Fibroblast of peridontal ligament (primary cell): ENCODE measurements around the gene ALPG.
"Not testable (repeated sequence)": the region's sequence is repeated elsewhere in the genome, so short reads cannot be mapped to it uniquely, and the experiment has no call there.

ENCODE experiments used
- DNase-seq: peaks from one replicate; pipeline ENCODE4 v3.0.0-alpha.2; 2010; ENCODE audit errors: extremely low read depth

ALPG gene

GRCh38 chr2:232419245-232420072 is 12.8 kb downstream of the ALPG start:
- no peak for DNase-seq

DNA sequence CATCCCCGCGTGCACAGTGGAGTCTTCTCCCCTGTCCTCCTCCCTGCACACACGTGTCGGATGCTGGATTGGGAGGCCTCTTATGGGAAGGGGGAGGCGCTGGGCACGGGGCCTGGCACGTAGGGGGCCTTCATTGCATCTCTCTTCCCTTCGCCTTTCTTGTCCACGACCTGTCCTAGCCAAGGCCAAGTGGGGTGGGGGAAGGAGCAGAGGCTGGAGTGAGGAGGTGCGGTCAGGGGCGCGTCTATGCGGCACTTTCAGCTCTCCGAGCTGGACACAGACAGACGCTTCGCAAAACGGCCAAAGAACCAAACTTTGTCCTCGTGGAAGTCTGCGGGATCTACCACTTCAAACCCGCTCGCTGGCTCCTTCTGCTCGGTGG is 13.4 kb downstream of the ALPG start:
- DNase-seq, result no peak

DNA sequence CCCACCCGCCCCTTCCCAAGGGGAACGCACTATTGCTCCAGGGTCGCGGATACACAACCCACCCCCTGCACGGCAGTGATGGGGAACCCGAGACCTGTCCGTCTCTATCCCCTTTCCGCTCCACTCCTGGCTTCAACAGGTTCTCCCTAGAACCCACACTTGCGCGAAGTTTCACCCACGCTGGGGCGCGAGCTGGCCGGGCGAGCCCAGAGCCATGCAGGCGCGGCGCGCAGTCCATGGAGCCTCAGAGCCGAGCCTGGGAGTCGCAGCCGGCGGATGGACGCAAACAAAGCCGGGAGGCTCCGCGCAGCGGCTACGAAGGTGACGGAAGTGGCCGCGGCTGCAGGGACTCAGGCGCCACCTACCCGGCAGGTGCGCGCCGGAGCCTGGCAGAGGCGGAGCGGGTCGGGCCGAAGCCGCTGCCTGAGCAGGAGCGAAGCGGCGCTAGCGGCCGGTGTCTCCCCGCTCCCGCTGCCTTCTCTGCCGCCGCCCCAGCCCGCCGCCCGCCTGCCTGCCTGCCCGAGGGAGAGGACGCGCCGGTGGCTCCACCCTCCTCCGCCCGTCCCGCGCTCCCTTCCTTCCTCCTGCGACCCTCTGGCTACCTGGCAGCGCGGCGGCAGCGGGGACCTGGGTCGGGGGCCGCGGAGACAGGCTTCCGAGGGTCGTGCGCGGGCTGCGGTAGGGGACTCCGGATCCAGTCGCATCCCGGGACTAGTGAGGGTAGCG is 14.0 kb downstream of the ALPG start:
- DNase-seq, result no peak

DNA sequence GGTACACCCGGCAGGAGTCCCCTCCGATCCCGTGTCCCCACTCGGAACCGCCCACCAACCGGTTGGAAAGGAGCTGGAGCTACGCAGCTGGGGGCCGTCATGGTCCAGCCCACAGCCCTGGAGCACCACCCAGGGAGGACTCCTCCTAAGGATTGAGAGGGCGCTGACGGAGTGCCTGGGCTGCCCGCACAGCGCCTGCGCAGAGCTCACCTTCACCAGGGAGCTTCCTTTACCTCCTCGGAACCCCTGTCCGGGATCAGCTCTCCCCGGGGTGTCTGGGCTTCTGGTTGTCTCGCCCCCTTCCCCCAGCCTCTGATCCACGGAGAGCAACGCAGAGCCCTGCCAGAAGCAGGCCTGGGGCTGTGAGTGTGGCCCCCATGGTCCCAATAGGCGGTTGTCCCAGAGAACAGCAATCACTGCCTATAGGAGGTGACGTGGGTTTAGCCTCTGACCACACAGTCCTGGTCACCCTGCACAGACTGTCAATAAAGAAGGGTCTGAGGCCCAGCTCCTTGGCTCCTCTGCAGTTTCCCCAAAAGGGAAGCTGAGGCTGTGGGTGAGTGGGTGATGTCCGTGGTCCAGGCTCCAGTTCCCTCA is 14.6 kb downstream of the ALPG start:
- no peak for DNase-seq

DNA sequence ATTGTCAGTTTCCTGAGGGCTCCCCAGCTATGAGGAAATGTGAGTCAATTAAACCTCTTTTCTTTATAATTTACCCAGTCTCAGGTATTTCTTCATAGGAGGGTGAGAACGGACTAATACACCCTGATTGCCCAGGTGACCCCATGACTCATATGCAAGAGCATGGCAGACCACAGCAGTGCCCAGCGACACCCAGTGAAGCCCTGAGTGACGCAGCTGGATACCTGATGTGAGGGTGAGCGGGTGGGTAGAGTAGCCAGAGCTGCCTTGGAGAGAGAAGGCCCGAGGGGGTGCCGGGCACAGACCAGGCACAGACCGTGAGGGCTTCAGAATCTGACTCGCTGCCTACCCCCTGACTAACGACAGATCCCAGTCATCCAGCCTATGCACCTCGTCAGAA is 15.4 kb downstream of the ALPG start:
- DNase-seq, result no peak

DNA sequence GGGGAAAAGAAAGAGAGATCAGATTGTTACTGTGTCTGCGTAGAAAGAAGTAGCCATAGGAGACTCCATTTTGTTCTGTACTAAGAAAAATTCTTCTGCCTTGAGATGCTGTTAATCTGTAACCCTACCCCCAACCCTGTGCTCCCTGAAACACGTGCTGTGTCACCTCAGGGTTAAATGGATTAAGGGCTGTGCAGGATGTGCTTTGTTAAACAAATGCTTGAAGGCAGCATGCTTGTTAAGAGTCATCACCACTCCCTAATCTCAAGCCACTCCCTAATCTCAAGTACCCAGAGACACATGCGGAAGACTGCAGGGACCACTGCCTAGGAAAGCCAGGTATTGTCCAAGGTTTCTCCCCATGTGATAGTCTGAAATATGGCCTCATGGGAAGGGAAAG is 16.4 kb downstream of the ALPG start:
- DNase-seq, result not testable (repeated sequence)

DNA sequence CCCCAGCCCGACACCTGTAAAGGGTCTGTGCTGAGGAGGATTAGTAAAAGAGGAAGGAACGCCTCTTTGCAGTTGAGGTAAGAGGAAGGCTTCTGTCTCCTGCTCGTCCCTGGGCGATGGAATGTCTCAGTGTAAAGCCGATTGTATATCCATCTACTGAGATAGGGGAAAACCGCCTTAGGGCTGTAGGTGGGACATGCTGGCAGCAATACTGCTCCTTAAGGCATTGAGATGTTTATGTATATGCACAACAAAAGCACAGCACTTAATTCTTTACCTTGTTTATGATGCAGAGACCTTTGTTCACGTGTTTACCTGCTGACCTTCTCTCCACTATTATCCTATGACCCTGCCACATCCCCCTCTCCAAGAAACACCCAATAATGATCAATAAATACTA is 16.8 kb downstream of the ALPG start:
- DNase-seq, result not testable (repeated sequence)

- no peak for DNase-seq
Measured at GRCh38 chr2:232431705-232432590, 25.3 kb downstream of the ALPG start.

DNA sequence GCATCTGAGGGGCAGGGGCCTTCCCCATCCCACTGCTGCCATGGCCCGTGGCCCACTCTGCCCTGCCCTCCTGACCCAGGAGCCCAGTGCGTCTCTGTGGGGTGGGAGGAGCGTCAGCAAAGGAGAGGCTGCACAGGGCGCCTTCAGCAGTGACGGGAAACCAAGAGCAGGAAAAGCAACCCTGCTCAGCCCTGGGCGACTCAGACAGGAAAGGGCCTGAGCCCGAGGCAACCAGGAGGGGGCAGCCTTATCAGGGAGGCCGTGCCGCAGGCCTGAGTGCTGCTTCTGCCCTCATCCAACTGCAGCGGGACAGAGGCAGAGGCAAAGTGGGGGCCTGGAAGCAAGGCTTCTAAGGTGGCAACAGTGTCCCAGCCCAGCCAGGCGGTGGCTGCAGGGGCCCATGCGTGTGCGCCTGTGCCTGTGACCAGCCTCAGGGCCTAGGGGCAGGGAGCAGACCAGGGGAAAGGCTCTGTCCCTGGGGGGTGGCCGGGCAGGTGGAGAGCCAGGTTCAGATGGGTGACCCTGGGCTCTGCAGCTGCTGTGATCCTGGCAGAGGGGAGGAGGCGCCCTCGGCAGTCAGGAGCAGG is 26.0 kb downstream of the ALPG start:
- DNase-seq, result no peak

GRCh38 chr2:232433622-232434021 is 27.0 kb downstream of the ALPG start:
- DNase-seq, result not testable (repeated sequence)

DNA sequence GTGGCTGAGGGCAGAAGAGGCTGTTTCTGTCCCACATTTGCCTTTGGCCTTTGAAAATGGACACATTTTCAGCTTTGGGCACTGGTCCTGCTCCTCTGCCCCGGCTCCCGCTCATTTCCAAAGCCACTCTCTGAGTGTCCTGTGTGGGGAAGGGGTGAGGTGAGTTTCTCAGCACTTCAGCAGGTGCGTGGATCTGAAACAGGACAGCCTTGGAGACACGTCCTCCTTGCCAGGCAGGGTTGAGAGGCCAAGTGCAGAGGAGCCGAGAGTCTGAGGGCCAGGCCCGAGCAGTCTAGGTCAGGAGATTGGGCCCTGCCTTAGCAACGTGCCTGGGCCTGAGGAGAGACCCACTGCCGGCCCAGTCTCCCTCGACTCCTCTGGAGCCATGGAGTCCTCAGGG is 27.4 kb downstream of the ALPG start:
- DNase-seq, result no peak

DNA sequence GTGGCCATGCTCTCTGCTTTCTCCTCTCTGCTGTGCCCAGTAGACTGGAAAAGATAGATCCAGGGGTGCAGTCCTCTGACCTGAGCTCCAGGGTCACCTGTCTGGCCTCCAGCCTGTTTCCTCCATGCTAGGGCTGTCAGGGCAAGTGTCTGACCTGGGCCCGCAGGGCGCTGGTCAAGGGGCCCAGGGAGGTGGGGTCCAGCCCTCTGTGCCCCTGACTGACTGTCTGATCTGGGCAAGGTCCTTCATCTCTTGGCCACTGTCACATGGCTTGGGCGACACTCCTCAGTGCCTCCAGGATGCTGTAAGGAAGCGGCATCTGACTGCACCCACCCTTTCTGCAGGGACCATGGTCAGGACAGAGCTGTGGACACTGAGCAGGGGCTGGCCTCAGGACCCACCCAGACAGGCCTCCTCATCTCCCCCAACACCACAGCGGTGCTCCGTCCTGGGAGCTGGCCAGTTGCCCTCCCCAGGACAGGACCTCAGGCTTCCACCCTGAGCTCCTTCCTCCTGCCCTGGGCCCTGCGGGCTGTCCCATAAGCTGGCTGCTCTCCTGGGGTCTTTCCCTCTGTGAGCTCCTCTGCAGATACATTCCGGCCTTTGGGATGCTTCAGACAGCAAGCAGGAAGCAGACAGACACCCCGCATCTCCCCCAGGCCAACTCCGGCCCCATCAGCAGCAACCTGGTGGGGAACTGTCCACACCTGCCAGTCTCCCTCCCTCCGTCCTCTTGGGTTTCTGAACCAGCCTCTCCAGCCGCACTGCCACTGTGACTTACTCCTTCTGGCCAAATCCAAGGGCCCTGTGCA is 28.1 kb downstream of the ALPG start:
- DNase-seq, result no peak

DNA sequence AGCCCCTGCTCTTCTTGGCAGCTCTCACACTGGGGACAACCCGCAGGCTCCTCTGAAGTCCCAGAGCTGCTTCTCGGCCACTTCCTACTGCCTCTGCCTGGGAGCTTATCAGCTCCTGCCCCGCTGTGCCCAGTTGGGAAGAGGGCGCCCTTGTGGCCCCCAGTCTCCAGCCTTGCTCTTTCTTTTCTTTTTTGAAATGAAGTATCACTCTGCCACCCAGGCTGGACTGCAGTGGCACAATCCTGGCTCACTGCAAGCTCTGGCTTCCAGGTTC is 28.7 kb downstream of the ALPG start:
- DNase-seq, result no peak

GRCh38 chr2:232435805-232436204 is 29.2 kb downstream of the ALPG start:
- no peak for DNase-seq

DNA sequence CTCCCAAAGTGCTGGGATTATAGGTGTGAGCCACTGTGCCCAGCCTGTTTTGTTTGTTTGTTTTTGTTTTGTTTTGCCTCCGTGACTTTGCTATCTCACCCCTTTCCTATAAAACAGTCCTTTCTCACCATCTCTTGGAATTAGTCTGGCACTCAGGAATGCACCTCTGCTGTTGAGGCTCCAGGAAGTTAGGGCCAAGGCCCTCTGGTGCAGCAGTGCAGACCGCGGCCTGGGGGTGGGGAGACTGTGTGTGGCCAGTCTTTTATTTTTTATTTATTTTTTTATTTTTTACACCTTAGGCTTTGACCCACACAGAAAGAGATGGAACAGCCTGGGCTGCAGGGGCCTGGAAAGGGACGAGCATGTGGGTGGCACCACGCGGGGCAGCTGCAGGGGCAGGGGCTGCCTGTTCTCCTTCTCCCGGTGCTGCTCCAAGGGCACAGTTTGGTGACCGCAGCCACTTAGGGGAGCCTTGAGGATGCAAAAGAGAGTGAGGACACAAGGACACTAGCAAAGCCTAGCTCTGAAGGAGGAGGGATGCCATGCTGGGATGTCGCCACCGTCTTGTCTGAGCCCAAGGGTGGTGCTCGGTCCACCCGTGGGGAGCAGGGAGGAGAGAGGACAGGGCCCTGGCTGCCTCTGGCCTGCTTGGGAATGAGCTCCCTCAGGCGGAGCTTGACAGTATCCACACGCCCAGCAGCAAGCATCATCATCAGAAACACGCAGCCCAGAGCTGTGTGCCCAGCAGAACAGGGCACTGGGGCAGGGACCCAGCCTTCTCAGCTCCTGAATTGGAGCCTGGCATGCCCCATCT is 29.9 kb downstream of the ALPG start:
- no peak for DNase-seq

- no peak for DNase-seq
Measured at GRCh38 chr2:232437195-232437571, 30.5 kb downstream of the ALPG start.

DNA sequence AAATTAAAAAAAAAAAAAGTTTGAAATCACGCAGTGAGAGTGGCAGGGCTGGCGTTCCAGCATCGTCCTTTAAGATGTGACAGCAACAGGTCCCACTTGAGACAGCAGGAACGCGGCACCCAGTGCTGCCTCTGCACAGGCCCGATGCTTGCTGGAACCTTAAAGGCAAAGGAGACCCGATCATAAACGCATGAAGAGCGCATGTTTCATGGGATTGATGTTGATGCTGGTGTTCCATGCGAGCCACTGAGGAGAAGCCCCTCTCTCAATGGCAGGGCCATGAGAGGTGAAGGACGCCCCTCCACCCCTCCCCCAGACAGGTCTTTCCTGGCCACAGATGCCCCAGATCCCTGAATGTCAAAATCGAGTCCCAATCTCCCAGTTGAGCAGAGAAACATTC is 31.4 kb downstream of the ALPG start:
- DNase-seq, result no peak

DNA sequence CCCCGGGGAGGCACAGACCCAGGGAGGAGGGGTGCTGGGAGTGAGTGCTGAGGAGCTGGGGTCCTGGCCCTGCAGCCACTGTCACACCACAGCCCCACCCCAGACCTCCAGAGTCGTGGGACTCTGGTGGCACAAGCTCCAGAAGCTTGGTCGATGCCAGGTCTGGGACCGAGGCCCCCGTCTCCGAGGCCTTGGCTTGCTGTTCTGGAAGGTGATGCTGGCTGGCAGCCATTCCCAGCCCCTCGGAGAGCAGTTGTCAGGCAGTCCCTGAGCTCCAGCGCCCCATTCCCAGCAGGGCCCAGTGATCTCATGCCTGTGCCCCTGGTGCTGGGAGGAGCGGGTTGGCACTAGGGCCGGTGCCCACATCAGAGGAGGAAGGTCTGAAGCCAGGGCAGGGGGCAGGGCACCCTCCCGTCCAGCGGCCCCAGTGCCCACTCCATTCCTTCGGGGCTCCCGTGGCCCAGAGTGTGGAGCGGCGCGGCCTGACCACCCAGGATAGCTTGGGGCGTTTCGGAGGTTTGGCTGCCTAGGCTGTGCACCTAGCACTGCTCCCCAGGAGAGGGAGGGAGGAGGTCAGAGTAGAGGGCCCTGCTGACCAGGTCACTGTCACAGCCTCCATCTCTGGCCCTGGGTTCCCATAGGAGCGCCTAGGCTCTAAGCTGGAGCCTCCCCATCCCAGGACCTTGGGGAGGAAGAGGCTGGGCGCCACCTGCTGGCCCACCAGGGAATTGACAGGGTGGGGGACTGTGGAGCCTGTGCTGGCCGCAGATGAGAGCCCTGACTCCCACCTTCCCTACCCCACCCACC is 32.5 kb downstream of the ALPG start:
- DNase-seq, result no peak

DNA sequence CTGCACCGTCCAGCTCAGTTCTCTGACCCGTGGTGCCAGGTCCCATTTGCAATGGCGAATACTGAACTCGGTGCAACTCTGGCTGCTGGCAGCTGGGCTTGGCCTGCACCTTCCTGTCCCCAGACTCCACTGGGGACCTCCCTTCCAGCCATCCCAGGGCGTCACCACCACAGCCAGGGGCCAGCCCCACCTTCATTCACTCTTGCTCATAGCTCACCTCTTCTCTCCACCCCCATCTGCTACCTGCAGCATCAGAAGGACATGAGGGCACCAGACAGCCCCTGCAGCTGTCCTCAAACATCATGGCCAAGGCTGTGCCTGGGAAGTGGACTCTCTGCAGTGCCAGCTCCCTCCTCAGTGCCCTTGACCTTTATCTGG is 33.1 kb downstream of the ALPG start:
- DNase-seq, result no peak
